ENCODE measurements around the gene ADCY6.
"Not testable (repeated sequence)": the region's sequence is repeated elsewhere in the genome, so short reads cannot be mapped to it uniquely, and the experiment has no call there.

ADCY6 gene

GRCh38 chr12:48744251-48745008 lies 44.5 kb downstream of the ADCY6 start:
- no peak for DNase-seq

- DNase-seq = no peak
Measured at GRCh38 chr12:48739618-48740269, 49.1 kb downstream of the ADCY6 start.

GRCh38 chr12:48736456-48736855 lies 52.4 kb downstream of the ADCY6 start:
- no peak for DNase-seq

GRCh38 chr12:48728807-48729206 lies 60.1 kb downstream of the ADCY6 start:
- no peak for DNase-seq

GRCh38 chr12:48720737-48721136 lies 68.2 kb downstream of the ADCY6 start:
- DNase-seq = not testable (repeated sequence)

GRCh38 chr12:48720171-48720570 lies 68.7 kb downstream of the ADCY6 start:
- not testable (repeated sequence) for DNase-seq

- DNase-seq = not testable (repeated sequence)
Measured at GRCh38 chr12:48719002-48719401, 69.9 kb downstream of the ADCY6 start.

- DNase-seq = no peak
Measured at GRCh38 chr12:48717252-48717695, 71.6 kb downstream of the ADCY6 start.

- peak; percentile 91 for DNase-seq
Measured at GRCh38 chr12:48716493-48717251, 72.2 kb downstream of the ADCY6 start, which contains the start of gene CCNT1. CCNT1 (minus strand) TSS chr12:48716707; CDS start chr12:48716675, 32 bp downstream.
